ENCODE data around the gene RETREG2.

GRCh38 chr2:219178377-219179175 is 501 bp downstream of the RETREG2 start:
- TF ChIP-seq CTCF (IDR thresholded peaks at IDR 0.05) (peak in 1 of 3 experiments; percentile 59), POLR2A (IDR thresholded peaks at IDR 0.05) (no peak), POLR2AphosphoS5 (IDR thresholded peaks at IDR 0.05; ENCODE audit: insufficient read depth in 1 of 2, low read depth in 1 of 2) (no peak)
